Ishikawa (cell line): ENCODE results near the gene PPP1R9B.
A peak's percentile ranks its signal among the peaks of the same experiment; 100 is the strongest.

Source experiments
- CEBPB ChIP-seq: IDR thresholded peaks from 2 replicates; pipeline ENCODE4 v1.6.1; 2012
- CREB1 ChIP-seq: IDR thresholded peaks from 2 replicates; pipeline ENCODE4 v1.6.1; 2012; ENCODE audit warnings: low read depth
- EGR1 ChIP-seq: IDR thresholded peaks from 2 replicates; pipeline ENCODE4 v1.6.1; 2012
- EP300 ChIP-seq: IDR thresholded peaks from 2 replicates; pipeline ENCODE4 v1.6.1; 2012; ENCODE audit warnings: borderline replicate concordance
- FOXM1 ChIP-seq: IDR thresholded peaks from 2 replicates; pipeline ENCODE4 v1.6.1; 2012; ENCODE audit warnings: low read depth, borderline replicate concordance
- NFIC ChIP-seq: IDR thresholded peaks from 2 replicates; pipeline ENCODE4 v1.6.1; 2012
- RAD21 ChIP-seq: IDR thresholded peaks from 2 replicates; pipeline ENCODE4 v1.6.1; 2012; ENCODE audit warnings: low read depth
- TAF1 ChIP-seq: IDR thresholded peaks from 2 replicates; pipeline ENCODE4 v1.6.1; 2012; ENCODE audit warnings: low read depth, mild to moderate bottlenecking
- TCF12 ChIP-seq: IDR thresholded peaks from 2 replicates; pipeline ENCODE4 v1.6.1; 2012; ENCODE audit warnings: low read depth
- TEAD4 ChIP-seq: IDR thresholded peaks from 2 replicates; pipeline ENCODE4 v1.6.1; 2012
- YY1 ChIP-seq: IDR thresholded peaks from 2 replicates; pipeline ENCODE4 v1.6.1; 2012; ENCODE audit warnings: low read depth
- ZBTB7A ChIP-seq: IDR thresholded peaks from 2 replicates; pipeline ENCODE4 v1.6.1; 2012; ENCODE audit warnings: low read depth
- TF ChIP-seq, protein P1 (sequence below): IDR thresholded peaks from 2 replicates; pipeline ENCODE4 v1.6.1; 2012; ENCODE audit warnings: low read depth, mild to moderate bottlenecking
- TF ChIP-seq, protein P2 (sequence below): IDR thresholded peaks from 2 replicates; pipeline ENCODE4 v1.6.1; 2012
- TF ChIP-seq, protein P3 (sequence below): IDR thresholded peaks from 2 replicates; pipeline ENCODE4 v1.6.1; 2012

PPP1R9B gene

GRCh38 chr17:50163843-50164696 is 13.6 kb upstream of the PPP1R9B start:
- no peak for TF ChIP-seq TCF12
- TF ChIP-seq RAD21: no peak
- TF ChIP-seq, protein P1, sequence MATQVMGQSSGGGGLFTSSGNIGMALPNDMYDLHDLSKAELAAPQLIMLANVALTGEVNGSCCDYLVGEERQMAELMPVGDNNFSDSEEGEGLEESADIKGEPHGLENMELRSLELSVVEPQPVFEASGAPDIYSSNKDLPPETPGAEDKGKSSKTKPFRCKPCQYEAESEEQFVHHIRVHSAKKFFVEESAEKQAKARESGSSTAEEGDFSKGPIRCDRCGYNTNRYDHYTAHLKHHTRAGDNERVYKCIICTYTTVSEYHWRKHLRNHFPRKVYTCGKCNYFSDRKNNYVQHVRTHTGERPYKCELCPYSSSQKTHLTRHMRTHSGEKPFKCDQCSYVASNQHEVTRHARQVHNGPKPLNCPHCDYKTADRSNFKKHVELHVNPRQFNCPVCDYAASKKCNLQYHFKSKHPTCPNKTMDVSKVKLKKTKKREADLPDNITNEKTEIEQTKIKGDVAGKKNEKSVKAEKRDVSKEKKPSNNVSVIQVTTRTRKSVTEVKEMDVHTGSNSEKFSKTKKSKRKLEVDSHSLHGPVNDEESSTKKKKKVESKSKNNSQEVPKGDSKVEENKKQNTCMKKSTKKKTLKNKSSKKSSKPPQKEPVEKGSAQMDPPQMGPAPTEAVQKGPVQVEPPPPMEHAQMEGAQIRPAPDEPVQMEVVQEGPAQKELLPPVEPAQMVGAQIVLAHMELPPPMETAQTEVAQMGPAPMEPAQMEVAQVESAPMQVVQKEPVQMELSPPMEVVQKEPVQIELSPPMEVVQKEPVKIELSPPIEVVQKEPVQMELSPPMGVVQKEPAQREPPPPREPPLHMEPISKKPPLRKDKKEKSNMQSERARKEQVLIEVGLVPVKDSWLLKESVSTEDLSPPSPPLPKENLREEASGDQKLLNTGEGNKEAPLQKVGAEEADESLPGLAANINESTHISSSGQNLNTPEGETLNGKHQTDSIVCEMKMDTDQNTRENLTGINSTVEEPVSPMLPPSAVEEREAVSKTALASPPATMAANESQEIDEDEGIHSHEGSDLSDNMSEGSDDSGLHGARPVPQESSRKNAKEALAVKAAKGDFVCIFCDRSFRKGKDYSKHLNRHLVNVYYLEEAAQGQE: no peak
- TF ChIP-seq EGR1: peak; percentile 74
- TF ChIP-seq EP300: no peak
- no peak for TF ChIP-seq FOXM1
- TF ChIP-seq, protein P2, sequence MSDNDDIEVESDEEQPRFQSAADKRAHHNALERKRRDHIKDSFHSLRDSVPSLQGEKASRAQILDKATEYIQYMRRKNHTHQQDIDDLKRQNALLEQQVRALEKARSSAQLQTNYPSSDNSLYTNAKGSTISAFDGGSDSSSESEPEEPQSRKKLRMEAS: peak; percentile 31; the same call in 1 of the 2 replicates
- no peak for TF ChIP-seq ZBTB7A
- no peak for TF ChIP-seq CREB1

GRCh38 chr17:50162466-50163254 is 12.2 kb upstream of the PPP1R9B start:
- TF ChIP-seq EGR1: no peak
- no peak for TF ChIP-seq ZBTB7A
- TF ChIP-seq, protein P2: no peak
- no peak for TF ChIP-seq NFIC
- TF ChIP-seq, protein P3, sequence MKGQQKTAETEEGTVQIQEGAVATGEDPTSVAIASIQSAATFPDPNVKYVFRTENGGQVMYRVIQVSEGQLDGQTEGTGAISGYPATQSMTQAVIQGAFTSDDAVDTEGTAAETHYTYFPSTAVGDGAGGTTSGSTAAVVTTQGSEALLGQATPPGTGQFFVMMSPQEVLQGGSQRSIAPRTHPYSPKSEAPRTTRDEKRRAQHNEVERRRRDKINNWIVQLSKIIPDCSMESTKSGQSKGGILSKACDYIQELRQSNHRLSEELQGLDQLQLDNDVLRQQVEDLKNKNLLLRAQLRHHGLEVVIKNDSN: no peak
- TF ChIP-seq, protein P1: no peak
- no peak for TF ChIP-seq RAD21
- TF ChIP-seq CEBPB: no peak
- TF ChIP-seq TCF12: no peak
- no peak for TF ChIP-seq CREB1
- no peak for TF ChIP-seq TEAD4
- TF ChIP-seq YY1: no peak
- no peak for TF ChIP-seq TAF1
- TF ChIP-seq EP300: no peak
- no peak for TF ChIP-seq FOXM1

DNA sequence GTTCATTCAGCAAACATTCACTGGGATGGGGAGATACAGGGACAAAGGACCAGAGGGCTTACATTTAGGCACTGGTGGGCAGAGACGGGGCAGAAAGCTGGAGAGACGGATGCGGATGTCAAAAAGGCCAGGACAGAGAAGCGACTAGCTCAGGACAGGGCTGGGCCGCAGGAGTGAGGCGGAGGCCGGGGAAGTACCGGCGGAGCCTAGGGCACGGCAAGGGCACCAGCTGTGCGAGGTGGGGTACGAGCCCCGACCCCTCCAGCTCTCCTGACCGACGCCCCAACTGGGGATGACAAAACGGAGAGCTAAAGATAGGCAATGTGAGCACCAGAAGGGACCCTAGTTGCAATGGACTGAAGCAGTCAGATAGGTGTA is 11.4 kb upstream of the PPP1R9B start:
- TF ChIP-seq NFIC (no peak), RAD21 (no peak), CREB1 (no peak), TEAD4 (no peak), EGR1 (no peak), FOXM1 (no peak), TCF12 (no peak), TAF1 (no peak), ZBTB7A (no peak), CEBPB (no peak), EP300 (no peak), YY1 (no peak)
- TF ChIP-seq, protein P1: no peak
- TF ChIP-seq, protein P3: no peak
- TF ChIP-seq, protein P2: no peak
